ENCODE measurements around the gene SLCO1B3. TPM values are rescaled to one million over a fixed set of nuclear protein-coding genes. Genes with fewer than 3 reads are reported as not detected.

SLCO1B3 gene
- total and polyA plus RNA-seq, 10 of the 15 experiments (the other 5 are each of a cell fraction or from before 2014, with no cell fraction given) = 0.04 to 1.2 TPM; not detected in 8

DNA sequence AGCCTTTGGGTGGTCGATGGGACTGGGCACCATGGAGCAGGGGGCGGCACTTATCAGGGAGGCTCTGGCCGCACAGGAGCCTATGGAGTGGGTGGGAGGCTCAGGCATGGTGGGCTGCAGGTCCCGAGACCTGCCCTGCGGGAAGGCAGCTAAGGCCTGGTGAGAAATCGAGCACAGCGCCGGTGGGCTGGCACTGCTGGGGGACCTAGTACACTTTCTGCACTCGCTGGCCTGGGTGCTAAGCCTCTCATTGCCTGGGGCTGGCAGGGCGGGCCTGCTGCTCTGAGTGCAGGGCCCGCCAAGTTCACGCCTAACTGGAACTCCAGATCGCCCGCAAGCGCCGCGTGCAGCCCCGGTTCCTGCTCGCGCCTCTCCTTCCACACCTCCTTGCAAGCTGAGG, 33.1 kb upstream of the SLCO1B3 start:
- Histone ChIP-seq H3K4me1 (ENCODE audit: control insufficient read depth, insufficient read depth, low read length) (no peaks in the 10 kb centered on the region), H3K9me3 (replicated peaks; ENCODE audit: control insufficient read depth, insufficient read depth, low read length) (no peaks in the 10 kb centered on the region), H3K9ac (ENCODE audit: control insufficient read depth, insufficient read depth, low read length) (no peak overlapping the region), H3K4me3 (no peak overlapping the region), H3K27ac (ENCODE audit: control insufficient read depth, insufficient read depth) (no peak overlapping the region), H2AFZ (ENCODE audit: control insufficient read depth, low read depth, low read length) (no peak overlapping the region), H4K20me1 (ENCODE audit: control insufficient read depth, insufficient read depth) (no peaks in the 10 kb centered on the region), H3K27me3 (replicated peaks in 1 of 2; ENCODE audit: control insufficient read depth in 2 of 2, insufficient read depth in 2 of 2, low read length in 1 of 2) (no peaks in the 10 kb centered on the region), H3K4me2 (ENCODE audit: control insufficient read depth, insufficient read depth) (no peak overlapping the region), H3K36me3 (ENCODE audit: control insufficient read depth in 2 of 2, insufficient read depth in 2 of 2, low read length in 1 of 2) (no peaks in the 10 kb centered on the region), H3K79me2 (ENCODE audit: control insufficient read depth, insufficient read depth, low read length) (no peaks in the 10 kb centered on the region)
- DNase-seq (ENCODE audit: low read depth, low spot score) = no peak
- ChIA-PET CTCF (no interaction called here), RAD21 (ENCODE audit: unreplicated experiment) (no interaction called here), POLR2A (no interaction called here), SMC1A (ENCODE audit: uncharacterized antibody, unreplicated experiment) (no interaction called here)
- intact Hi-C loops (cut with micrococcal nuclease; ENCODE audit: unreplicated experiment) (no loop called here), in situ Hi-C loops (cut with MboI) (no loop called here)
- WGBS (ENCODE audit: insufficient coverage, insufficient replicate concordance, low lambda C conversion rate, missing lambda C conversion rate) = 53% methylated on average over 16 of the region's 20 CpGs
- TF ChIP-seq TCF12 (IDR thresholded peaks at IDR 0.05; ENCODE audit: low read depth, low read length) (no peak), CBX3 (IDR thresholded peaks at IDR 0.05; ENCODE audit: borderline replicate concordance, low read depth) (no peak), HDGF (IDR thresholded peaks at IDR 0.05) (no peak), MXI1 (IDR thresholded peaks at IDR 0.05; ENCODE audit: low read depth, low read length) (no peak), RBBP5 (conservative IDR thresholded peaks at IDR 0.05) (no peak), POU2F2 (IDR thresholded peaks at IDR 0.05; ENCODE audit: borderline replicate concordance, low read depth, low read length) (no peak)
- TF ChIP-seq, protein P1, sequence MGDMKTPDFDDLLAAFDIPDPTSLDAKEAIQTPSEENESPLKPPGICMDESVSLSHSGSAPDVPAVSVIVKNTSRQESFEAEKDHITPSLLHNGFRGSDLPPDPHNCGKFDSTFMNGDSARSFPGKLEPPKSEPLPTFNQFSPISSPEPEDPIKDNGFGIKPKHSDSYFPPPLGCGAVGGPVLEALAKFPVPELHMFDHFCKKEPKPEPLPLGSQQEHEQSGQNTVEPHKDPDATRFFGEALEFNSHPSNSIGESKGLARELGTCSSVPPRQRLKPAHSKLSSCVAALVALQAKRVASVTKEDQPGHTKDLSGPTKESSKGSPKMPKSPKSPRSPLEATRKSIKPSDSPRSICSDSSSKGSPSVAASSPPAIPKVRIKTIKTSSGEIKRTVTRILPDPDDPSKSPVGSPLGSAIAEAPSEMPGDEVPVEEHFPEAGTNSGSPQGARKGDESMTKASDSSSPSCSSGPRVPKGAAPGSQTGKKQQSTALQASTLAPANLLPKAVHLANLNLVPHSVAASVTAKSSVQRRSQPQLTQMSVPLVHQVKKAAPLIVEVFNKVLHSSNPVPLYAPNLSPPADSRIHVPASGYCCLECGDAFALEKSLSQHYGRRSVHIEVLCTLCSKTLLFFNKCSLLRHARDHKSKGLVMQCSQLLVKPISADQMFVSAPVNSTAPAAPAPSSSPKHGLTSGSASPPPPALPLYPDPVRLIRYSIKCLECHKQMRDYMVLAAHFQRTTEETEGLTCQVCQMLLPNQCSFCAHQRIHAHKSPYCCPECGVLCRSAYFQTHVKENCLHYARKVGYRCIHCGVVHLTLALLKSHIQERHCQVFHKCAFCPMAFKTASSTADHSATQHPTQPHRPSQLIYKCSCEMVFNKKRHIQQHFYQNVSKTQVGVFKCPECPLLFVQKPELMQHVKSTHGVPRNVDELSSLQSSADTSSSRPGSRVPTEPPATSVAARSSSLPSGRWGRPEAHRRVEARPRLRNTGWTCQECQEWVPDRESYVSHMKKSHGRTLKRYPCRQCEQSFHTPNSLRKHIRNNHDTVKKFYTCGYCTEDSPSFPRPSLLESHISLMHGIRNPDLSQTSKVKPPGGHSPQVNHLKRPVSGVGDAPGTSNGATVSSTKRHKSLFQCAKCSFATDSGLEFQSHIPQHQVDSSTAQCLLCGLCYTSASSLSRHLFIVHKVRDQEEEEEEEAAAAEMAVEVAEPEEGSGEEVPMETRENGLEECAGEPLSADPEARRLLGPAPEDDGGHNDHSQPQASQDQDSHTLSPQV (IDR thresholded peaks at IDR 0.05) = no peak
- no peak for ATAC-seq
- BruUV-seq (replicated peaks) = no TSS peak
- no peak for FAIRE-seq

Data from GM12878 (cell line).